ENCODE measurements around the gene CBFA2T3.

- TF ChIP-seq ZBTB10 (tag by site-specific recombination; IDR thresholded peaks at IDR 0.05) = no peak
- no peak for TF ChIP-seq YY1 (tag by site-specific recombination; IDR thresholded peaks at IDR 0.05)
- TF ChIP-seq, protein P1, sequence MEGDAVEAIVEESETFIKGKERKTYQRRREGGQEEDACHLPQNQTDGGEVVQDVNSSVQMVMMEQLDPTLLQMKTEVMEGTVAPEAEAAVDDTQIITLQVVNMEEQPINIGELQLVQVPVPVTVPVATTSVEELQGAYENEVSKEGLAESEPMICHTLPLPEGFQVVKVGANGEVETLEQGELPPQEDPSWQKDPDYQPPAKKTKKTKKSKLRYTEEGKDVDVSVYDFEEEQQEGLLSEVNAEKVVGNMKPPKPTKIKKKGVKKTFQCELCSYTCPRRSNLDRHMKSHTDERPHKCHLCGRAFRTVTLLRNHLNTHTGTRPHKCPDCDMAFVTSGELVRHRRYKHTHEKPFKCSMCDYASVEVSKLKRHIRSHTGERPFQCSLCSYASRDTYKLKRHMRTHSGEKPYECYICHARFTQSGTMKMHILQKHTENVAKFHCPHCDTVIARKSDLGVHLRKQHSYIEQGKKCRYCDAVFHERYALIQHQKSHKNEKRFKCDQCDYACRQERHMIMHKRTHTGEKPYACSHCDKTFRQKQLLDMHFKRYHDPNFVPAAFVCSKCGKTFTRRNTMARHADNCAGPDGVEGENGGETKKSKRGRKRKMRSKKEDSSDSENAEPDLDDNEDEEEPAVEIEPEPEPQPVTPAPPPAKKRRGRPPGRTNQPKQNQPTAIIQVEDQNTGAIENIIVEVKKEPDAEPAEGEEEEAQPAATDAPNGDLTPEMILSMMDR (tag by site-specific recombination; IDR thresholded peaks at IDR 0.05) = no peak
- no peak for TF ChIP-seq ZNF704 (tag by site-specific recombination; IDR thresholded peaks at IDR 0.05)
- no peak for TF ChIP-seq ZBTB8A (tag by site-specific recombination; IDR thresholded peaks at IDR 0.05)
- TF ChIP-seq PRDM10 (tag by site-specific recombination; IDR thresholded peaks at IDR 0.05) = no peak
- TF ChIP-seq SP2 (tag by site-specific recombination; IDR thresholded peaks at IDR 0.05) = no peak
- TF ChIP-seq ZNF837 (tag by site-specific recombination; IDR thresholded peaks at IDR 0.05) = no peak
- TF ChIP-seq ZNF426 (tag by site-specific recombination; IDR thresholded peaks at IDR 0.05) = no peak
- no peak for TF ChIP-seq ZNF114 (tag by site-specific recombination; IDR thresholded peaks at IDR 0.05)
Observed at GRCh38 chr16:88865310-88865709, 111.7 kb downstream of the CBFA2T3 start.

Measured in HEK293 (cell line).